Islet precursor cell (in vitro differentiated cells): ENCODE measurements around the gene FHIT.
"Not testable (repeated sequence)": the region's sequence is repeated elsewhere in the genome, so short reads cannot be mapped to it uniquely, and the experiment has no call there.

ENCODE experiments used
- DNase-seq: peaks from one replicate; pipeline ENCODE4 v3.0.0-alpha.2; 2018

FHIT gene

GRCh38 chr3:59953104-59953503 is 1298.1 kb downstream of the FHIT start:
- no peak for DNase-seq

- no peak for DNase-seq
Observed at GRCh38 chr3:59949311-59949710, 1301.9 kb downstream of the FHIT start.

- no peak for DNase-seq
Observed at GRCh38 chr3:59946401-59946800, 1304.9 kb downstream of the FHIT start.

GRCh38 chr3:59940718-59941117 is 1310.5 kb downstream of the FHIT start:
- no peak for DNase-seq

GRCh38 chr3:59939826-59940426 is 1311.3 kb downstream of the FHIT start:
- DNase-seq = no peak

GRCh38 chr3:59938828-59939227 is 1312.4 kb downstream of the FHIT start:
- no peak for DNase-seq

GRCh38 chr3:59937201-59937600 is 1314.1 kb downstream of the FHIT start:
- no peak for DNase-seq

- DNase-seq = no peak
Observed at GRCh38 chr3:59936472-59936871, 1314.8 kb downstream of the FHIT start.

GRCh38 chr3:59935025-59935424 is 1316.2 kb downstream of the FHIT start:
- no peak for DNase-seq

- DNase-seq = not testable (repeated sequence)
Observed at GRCh38 chr3:59934560-59934959, 1316.7 kb downstream of the FHIT start.

- no peak for DNase-seq
Observed at GRCh38 chr3:59930170-59930569, 1321.1 kb downstream of the FHIT start.

GRCh38 chr3:59927056-59927455 is 1324.2 kb downstream of the FHIT start:
- no peak for DNase-seq

GRCh38 chr3:59925946-59926345 is 1325.3 kb downstream of the FHIT start:
- no peak for DNase-seq

- DNase-seq = no peak
Observed at GRCh38 chr3:59922192-59922591, 1329.1 kb downstream of the FHIT start.

- no peak for DNase-seq
Observed at GRCh38 chr3:59920822-59921221, 1330.4 kb downstream of the FHIT start.

- no peak for DNase-seq
Observed at GRCh38 chr3:59919586-59919985, 1331.7 kb downstream of the FHIT start.

- DNase-seq = no peak
Observed at GRCh38 chr3:59914251-59914650, 1337.0 kb downstream of the FHIT start.

- DNase-seq = no peak
Observed at GRCh38 chr3:59913645-59914044, 1337.6 kb downstream of the FHIT start.

- DNase-seq = no peak
Observed at GRCh38 chr3:59908701-59909100, 1342.6 kb downstream of the FHIT start.

GRCh38 chr3:59908280-59908679 is 1343.0 kb downstream of the FHIT start:
- DNase-seq = no peak

GRCh38 chr3:59904296-59904695 is 1347.0 kb downstream of the FHIT start:
- no peak for DNase-seq

GRCh38 chr3:59899061-59899460 is 1352.2 kb downstream of the FHIT start:
- no peak for DNase-seq

- no peak for DNase-seq
Observed at GRCh38 chr3:59895972-59896371, 1355.3 kb downstream of the FHIT start.

- DNase-seq = no peak
Observed at GRCh38 chr3:59894425-59895121, 1356.7 kb downstream of the FHIT start.

GRCh38 chr3:59890639-59891038 is 1360.6 kb downstream of the FHIT start:
- no peak for DNase-seq
